Heart right ventricle (tissue), 16 donors: ENCODE data around the gene DENND4A. TPM values are rescaled to one million over a fixed set of nuclear protein-coding genes. Genes with fewer than 3 reads are reported as not detected.

Source experiments
- ATAC-seq, 8 donors: fragments of 200-7000 bp; cut with Tn5 transposase; one replicate each; pipeline ENCODE4 v1.9.1; 2020; ENCODE audit warnings: mild to moderate bottlenecking in 8 of 8, moderate library complexity in 8 of 8, moderate number of reproducible peaks in 1 of 8
- DNase-seq, 2 donors: peaks; one replicate each; pipeline ENCODE4 v3.0.0-alpha.2; 2020
- H3K27ac ChIP-seq, 10 donors: fragments of 200-600 bp; sonication (generic) in 2 of 10; one replicate each; pipeline versions ENCODE4 v1.5.0 to v1.8.0; 2020 to 2022; ENCODE audit warnings: mild to moderate bottlenecking in 3 of 10
- H3K27me3 ChIP-seq, 7 donors: fragments of 200-600 bp; one replicate each; pipeline ENCODE4 v1.8.0; 2021 to 2022; ENCODE audit warnings: mild to moderate bottlenecking in 2 of 7
- H3K36me3 ChIP-seq, 9 donors: fragments of 200-600 bp; sonication (generic) in 1 of 9; one replicate each; pipeline versions ENCODE4 v1.5.0 to v1.8.0; 2020 to 2022; ENCODE audit warnings: mild to moderate bottlenecking in 2 of 9
- H3K4me1 ChIP-seq, 9 donors: fragments of 200-600 bp; sonication (generic) in 1 of 9; one replicate each; pipeline versions ENCODE4 v1.5.0 to v1.8.0; 2020 to 2022; ENCODE audit warnings: mild to moderate bottlenecking in 4 of 9
- H3K4me3 ChIP-seq, 10 donors: fragments of 200-600 bp; sonication (generic) in 2 of 10; one replicate each; pipeline versions ENCODE4 v1.5.0 to v1.8.0; 2020 to 2022; ENCODE audit warnings: mild to moderate bottlenecking in 7 of 10, moderate library complexity in 2 of 10
- H3K9me3 ChIP-seq, 11 donors: fragments of 200-600 bp in 10 of 11; sonication (generic) in 2 of 11; one replicate each; pipeline versions ENCODE4 v1.5.0 to v1.8.0; 2013 to 2022; ENCODE audit warnings: mild to moderate bottlenecking in 2 of 11, control low read depth in 1 of 11, moderate library complexity in 1 of 11
- WGBS, 2 donors: extraction: QIAGEN DNeasy Blood & Tissue Kit; methylation state at CpG; one replicate each; pipeline ENCODE4 v1.1.7; 2013; ENCODE audit warnings: inconsistent platforms in 1 of 2; 5-methylcytosine and 5-hydroxymethylcytosine counted together
- intact Hi-C, 10 donors: fragments of 100-400 bp; cut with DNase I; formaldehyde crosslinking; loops; one replicate each; pipeline versions ENCODE4 v1.11.1 to v1.14.2; 2022
- polyA plus RNA-seq, 2 donors: library from polyadenylated mRNA; stranded (reverse); fragments of 200-250 nt; gene quantifications; one replicate each; pipeline ENCODE4 v1.2.3, GENCODE V29; 2013
- total RNA-seq, 10 donors: library from RNA; stranded (reverse); fragmentation: NEBNext Ultra II Directional in 3 of 10; extraction: Animal tissue kit (Norgen Biotek cat#: 25700) in 3 of 10; gene quantifications; one replicate each; pipeline versions ENCODE4 v1.2.1 to v1.2.4, GENCODE V29; 2021 to 2023
- TF ChIP-seq, protein P1 (sequence below), 9 donors: fragments of 200-600 bp; sonication (generic) in 2 of 9; IDR thresholded peaks; one replicate each; pipeline versions ENCODE4 v1.5.0 to v1.8.0; 2021 to 2022; ENCODE audit warnings: antibody characterized with exemption in 9 of 9, mild to moderate bottlenecking in 5 of 9, moderate library complexity in 1 of 9
- donor health status: Arrhythmogenic right ventricular cardiomyopathy.
- donor health status: ischemic (EF 13 %, LVEDD 7.1; RV severe dilation, severe dysfunction).
- donor health status: healthy with polysubstance abuse.
- donor health status: DM: no; HTN: yes; CAD: no.
- donor health status: DM: no; HTN: no; CAD: no.
- donor health status: ischemic (EF 25% LVEDD 6.9; RV normal size, moderate dysfunction).
- donor health status: ischemic (EF 25% LVEDD 5.7; RV mildly dilated, moderate dysfunction).
- donor health status: healthy.
- donor health status: DM: yes; HTN: yes; CAD: no.
- donor health status: Ischemic cardiomyopathy.
- donor health status: ischemic (EF 35%, LVEDD 5.7; RV mildly dilated, moderate dysfunction).
- donor health status: nonischemic (EF 11% LVEDD 7.7; RV severe dilation, severe dysfunction).
- donor health status: DM: yes; HTN: yes; CAD: no.
- donor health status: PGD.
- donor health status: ischemic (EF 29% LVEDD 5.4; RV normal size, mild dysfunction).
- donor health status: nonischemic (EF 23%, LVEDD 6.1; RV moderate dilation, normal function).

The DENND4A gene
- total and polyA plus RNA-seq, 12 donors = 3.2 to 23.8 (median 15.5) TPM

DNA sequence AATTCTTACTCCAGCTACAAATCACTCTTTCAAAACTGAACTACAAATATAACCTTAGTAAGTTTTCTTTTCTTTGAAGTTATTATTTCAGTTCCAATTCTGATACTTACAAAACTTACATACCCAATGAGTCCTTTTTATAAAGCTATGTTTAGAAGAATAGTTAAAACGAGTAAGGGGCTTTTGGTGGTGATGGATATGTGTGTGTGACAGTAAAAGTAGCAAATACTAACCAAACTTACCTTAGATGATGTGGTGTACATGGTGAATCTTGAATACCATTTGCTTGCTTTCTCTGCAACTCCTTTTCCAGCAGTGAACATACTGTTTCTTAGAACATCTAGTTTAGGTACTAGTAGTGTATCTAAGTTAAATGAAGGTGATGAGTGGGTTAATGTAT is 101.9 kb downstream of the DENND4A start:
- H3K4me1 ChIP-seq = no peaks in the 10 kb centered on the region
- intact Hi-C loops = no loop called here
- no peak overlapping the region for H3K4me3 ChIP-seq
- H3K27me3 ChIP-seq = no peaks in the 10 kb centered on the region
- DNase-seq (no peak), ATAC-seq (no peak)
- no peak overlapping the region for H3K27ac ChIP-seq
- H3K9me3 ChIP-seq = peaks cover 0 to 6% (median 0%) of the 10 kb centered on the region in 11 donors
- TF ChIP-seq, protein P1, sequence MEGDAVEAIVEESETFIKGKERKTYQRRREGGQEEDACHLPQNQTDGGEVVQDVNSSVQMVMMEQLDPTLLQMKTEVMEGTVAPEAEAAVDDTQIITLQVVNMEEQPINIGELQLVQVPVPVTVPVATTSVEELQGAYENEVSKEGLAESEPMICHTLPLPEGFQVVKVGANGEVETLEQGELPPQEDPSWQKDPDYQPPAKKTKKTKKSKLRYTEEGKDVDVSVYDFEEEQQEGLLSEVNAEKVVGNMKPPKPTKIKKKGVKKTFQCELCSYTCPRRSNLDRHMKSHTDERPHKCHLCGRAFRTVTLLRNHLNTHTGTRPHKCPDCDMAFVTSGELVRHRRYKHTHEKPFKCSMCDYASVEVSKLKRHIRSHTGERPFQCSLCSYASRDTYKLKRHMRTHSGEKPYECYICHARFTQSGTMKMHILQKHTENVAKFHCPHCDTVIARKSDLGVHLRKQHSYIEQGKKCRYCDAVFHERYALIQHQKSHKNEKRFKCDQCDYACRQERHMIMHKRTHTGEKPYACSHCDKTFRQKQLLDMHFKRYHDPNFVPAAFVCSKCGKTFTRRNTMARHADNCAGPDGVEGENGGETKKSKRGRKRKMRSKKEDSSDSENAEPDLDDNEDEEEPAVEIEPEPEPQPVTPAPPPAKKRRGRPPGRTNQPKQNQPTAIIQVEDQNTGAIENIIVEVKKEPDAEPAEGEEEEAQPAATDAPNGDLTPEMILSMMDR (IDR thresholded peaks at IDR 0.05) = no peak
- 87 to 91% methylated on average over 1 of the region's 1 CpG for WGBS, 2 donors
- H3K36me3 ChIP-seq = peaks cover 0 to 80% (median 36%) of the 10 kb centered on the region in 9 donors

DNA sequence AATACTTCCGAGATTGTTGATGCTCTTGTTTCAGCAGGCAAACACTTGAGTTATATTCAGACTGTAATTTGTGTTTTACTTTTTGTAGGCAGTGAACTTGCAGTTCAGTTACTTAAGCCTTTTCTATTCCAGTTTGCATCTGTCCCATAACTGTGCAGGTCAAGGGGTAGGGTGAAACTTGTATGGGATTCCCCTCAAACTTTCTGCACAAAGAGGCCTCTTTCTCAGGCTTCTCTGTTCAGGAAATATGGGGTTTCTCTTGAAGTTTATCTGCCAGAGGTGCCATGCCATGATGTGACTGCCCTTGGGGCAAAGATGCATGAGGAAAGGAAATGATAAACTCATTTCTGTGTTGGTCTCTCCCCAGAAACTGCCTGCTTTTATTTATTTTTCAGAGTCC is 103.6 kb downstream of the DENND4A start:
- 94 to 97% methylated on average over 1 of the region's 1 CpG for WGBS, 2 donors
- H3K36me3 ChIP-seq = peaks cover 0 to 66% (median 36%) of the 10 kb centered on the region in 9 donors
- H3K4me1 ChIP-seq = no peaks in the 10 kb centered on the region
- H3K27me3 ChIP-seq = no peaks in the 10 kb centered on the region
- H3K9me3 ChIP-seq = peaks cover 0 to 6% (median 0%) of the 10 kb centered on the region in 11 donors
- TF ChIP-seq, protein P1 (IDR thresholded peaks at IDR 0.05) = no peak
- no peak overlapping the region for H3K4me3 ChIP-seq
- no peak overlapping the region for H3K27ac ChIP-seq
- intact Hi-C loops = no loop called here
- no peak for ATAC-seq
- DNase-seq = no peak

DNA sequence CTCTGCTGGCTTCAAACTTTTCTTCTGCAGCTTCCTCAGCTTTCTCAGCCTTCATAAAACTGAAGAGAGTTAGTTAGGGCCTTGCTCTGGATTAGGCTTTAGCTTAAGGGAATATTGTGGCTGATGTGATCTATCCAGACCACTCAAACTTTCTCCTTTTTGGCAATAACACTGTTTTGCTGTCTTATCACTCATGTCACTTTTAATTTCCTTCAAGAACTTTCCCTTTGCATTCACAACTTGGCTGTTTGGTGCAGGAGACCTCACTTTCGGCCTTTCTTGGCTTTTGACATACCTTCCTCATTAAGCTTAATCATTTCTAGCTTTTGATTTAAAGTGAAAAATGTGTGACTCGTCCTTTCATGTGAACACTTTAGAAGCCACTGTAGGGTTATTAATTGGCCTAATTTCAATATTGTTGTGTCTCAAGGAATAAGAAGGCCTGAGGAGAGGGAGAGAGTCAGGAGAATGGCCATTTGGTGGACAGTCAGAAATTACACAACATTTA is 109.6 kb downstream of the DENND4A start:
- ATAC-seq (no peak), DNase-seq (no peak)
- intact Hi-C loops = no loop called here
- peaks cover 0 to 2% (median 0%) of the 10 kb centered on the region in 11 donors for H3K9me3 ChIP-seq
- 89% methylated on average over 2 of the region's 2 CpGs for WGBS, 2 donors
- H3K27ac ChIP-seq = no peak overlapping the region
- H3K4me1 ChIP-seq = no peaks in the 10 kb centered on the region
- no peak overlapping the region for H3K4me3 ChIP-seq
- no peaks in the 10 kb centered on the region for H3K27me3 ChIP-seq
- H3K36me3 ChIP-seq = peaks cover 0 to 8% (median 0%) of the 10 kb centered on the region in 9 donors
- TF ChIP-seq, protein P1 (IDR thresholded peaks at IDR 0.05) = no peak

DNA sequence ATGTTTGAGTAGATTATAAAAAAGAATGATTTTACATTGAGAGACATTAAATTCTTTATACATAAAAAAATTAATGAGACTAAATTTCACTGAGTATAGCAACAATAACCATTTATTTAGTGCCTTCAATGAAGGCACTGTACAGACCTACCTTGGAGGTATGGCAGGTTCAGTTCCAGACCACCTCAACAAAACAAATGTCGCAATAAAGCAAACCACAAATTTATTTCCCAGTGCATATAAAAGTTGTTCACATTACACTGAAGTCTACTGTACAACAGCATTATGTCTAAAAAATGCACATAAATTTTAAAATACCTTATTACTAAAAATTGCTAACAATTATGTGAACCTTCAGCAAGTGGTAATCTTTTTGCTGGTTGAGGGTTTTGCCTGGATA is 111.5 kb downstream of the DENND4A start:
- ATAC-seq = no peak
- 96 to 100% methylated on average over 1 of the region's 1 CpG for WGBS, 2 donors

More for the DNA sequence above, 111.5 kb downstream of the DENND4A start:
- H3K27me3 ChIP-seq = no peaks in the 10 kb centered on the region
- no peak overlapping the region for H3K27ac ChIP-seq
- no peaks in the 10 kb centered on the region for H3K9me3 ChIP-seq
- TF ChIP-seq, protein P1 (IDR thresholded peaks at IDR 0.05) = no peak
- H3K4me1 ChIP-seq = no peaks in the 10 kb centered on the region
- peaks cover 0 to 17% (median 0%) of the 10 kb centered on the region in 9 donors for H3K36me3 ChIP-seq
- H3K4me3 ChIP-seq = no peak overlapping the region
- DNase-seq = no peak
- intact Hi-C loops = no loop called here
